ENCODE measurements around the gene MARK4. TPM values are rescaled to one million over a fixed set of nuclear protein-coding genes. Genes with fewer than 3 reads are reported as not detected.

MARK4 gene
- total RNA-seq, 2 donors from 2014 or later = 12.7 to 28.6 TPM

- Histone ChIP-seq H3K36me3 (no peaks in the 10 kb centered on the region), H3K4me1 (no peaks in the 10 kb centered on the region), H3K9me3 (no peaks in the 10 kb centered on the region), H3K27ac (no peak overlapping the region), H3K27me3 (no peaks in the 10 kb centered on the region), H3K4me3 (no peak overlapping the region), H3K9ac (ENCODE audit: low read depth in 2 of 2, low read length in 2 of 2) (no peak overlapping the region)
- intact Hi-C loops (cut with DNase I) = no loop called here
- no peak for TF ChIP-seq CTCF (IDR thresholded peaks at IDR 0.05)
- DNase-seq = no peak
Observed at GRCh38 chr19:45303269-45304060, 52.4 kb downstream of the MARK4 start.

GRCh38 chr19:45304141-45304926 is 53.3 kb downstream of the MARK4 start:
- Histone ChIP-seq H3K9me3 (no peaks in the 10 kb centered on the region), H3K36me3 (no peaks in the 10 kb centered on the region), H3K27me3 (no peaks in the 10 kb centered on the region), H3K4me3 (no peak overlapping the region), H3K9ac (ENCODE audit: low read depth in 2 of 2, low read length in 2 of 2) (no peak overlapping the region), H3K27ac (no peak overlapping the region), H3K4me1 (no peaks in the 10 kb centered on the region)
- no peak for DNase-seq
- intact Hi-C loops (cut with DNase I) = no loop called here
- TF ChIP-seq CTCF (IDR thresholded peaks at IDR 0.05) = no peak

GRCh38 chr19:45305007-45305406 is 53.9 kb downstream of the MARK4 start:
- DNase-seq = no peak
- intact Hi-C loops (cut with DNase I) = no loop called here
- no peaks in the 10 kb centered on the region for H3K4me1 ChIP-seq

GRCh38 chr19:45305421-45305820 is 54.4 kb downstream of the MARK4 start:
- no peaks in the 10 kb centered on the region for H3K27me3 ChIP-seq
- H3K9me3 ChIP-seq = no peaks in the 10 kb centered on the region
- no peak overlapping the region for H3K27ac ChIP-seq
- no peak overlapping the region for H3K9ac ChIP-seq (ENCODE audit: low read depth in 2 of 2, low read length in 2 of 2)
- no peak for DNase-seq
- no peak for TF ChIP-seq CTCF (IDR thresholded peaks at IDR 0.05)
- H3K4me3 ChIP-seq = no peak overlapping the region
- intact Hi-C loops (cut with DNase I) = no loop called here
- H3K36me3 ChIP-seq = no peaks in the 10 kb centered on the region
- H3K4me1 ChIP-seq = no peaks in the 10 kb centered on the region

More at GRCh38 chr19:45305007-45305406, 53.9 kb downstream of the MARK4 start:
- no peaks in the 10 kb centered on the region for H3K9me3 ChIP-seq
- no peak for TF ChIP-seq CTCF (IDR thresholded peaks at IDR 0.05)
- no peaks in the 10 kb centered on the region for H3K27me3 ChIP-seq
- H3K4me3 ChIP-seq = no peak overlapping the region
- H3K9ac ChIP-seq (ENCODE audit: low read depth in 2 of 2, low read length in 2 of 2) = no peak overlapping the region
- no peaks in the 10 kb centered on the region for H3K36me3 ChIP-seq
- no peak overlapping the region for H3K27ac ChIP-seq

- intact Hi-C loops (cut with DNase I) = no loop called here
- Histone ChIP-seq H3K9me3 (no peaks in the 10 kb centered on the region), H3K27me3 (no peaks in the 10 kb centered on the region), H3K9ac (ENCODE audit: low read depth in 2 of 2, low read length in 2 of 2) (no peak overlapping the region), H3K4me1 (no peaks in the 10 kb centered on the region), H3K4me3 (no peak overlapping the region), H3K27ac (no peak overlapping the region), H3K36me3 (no peaks in the 10 kb centered on the region)
- TF ChIP-seq CTCF (IDR thresholded peaks at IDR 0.05) = no peak
- DNase-seq = no peak
Observed at GRCh38 chr19:45306040-45306439, 55.0 kb downstream of the MARK4 start.

All from colonic mucosa (tissue), 4 donors.